ENCODE data around the gene MBOAT1. TPM values are rescaled to one million over a fixed set of nuclear protein-coding genes. Genes with fewer than 3 reads are reported as not detected.
A peak's percentile ranks its signal among the peaks of the same experiment; 100 is the strongest.
"Not testable (repeated sequence)": the region's sequence is repeated elsewhere in the genome, so short reads cannot be mapped to it uniquely, and the experiment has no call there.

Gene MBOAT1, protein sequence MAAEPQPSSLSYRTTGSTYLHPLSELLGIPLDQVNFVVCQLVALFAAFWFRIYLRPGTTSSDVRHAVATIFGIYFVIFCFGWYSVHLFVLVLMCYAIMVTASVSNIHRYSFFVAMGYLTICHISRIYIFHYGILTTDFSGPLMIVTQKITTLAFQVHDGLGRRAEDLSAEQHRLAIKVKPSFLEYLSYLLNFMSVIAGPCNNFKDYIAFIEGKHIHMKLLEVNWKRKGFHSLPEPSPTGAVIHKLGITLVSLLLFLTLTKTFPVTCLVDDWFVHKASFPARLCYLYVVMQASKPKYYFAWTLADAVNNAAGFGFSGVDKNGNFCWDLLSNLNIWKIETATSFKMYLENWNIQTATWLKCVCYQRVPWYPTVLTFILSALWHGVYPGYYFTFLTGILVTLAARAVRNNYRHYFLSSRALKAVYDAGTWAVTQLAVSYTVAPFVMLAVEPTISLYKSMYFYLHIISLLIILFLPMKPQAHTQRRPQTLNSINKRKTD
- 5.3 TPM for total RNA-seq
- long read RNA-seq, partial matches to known transcripts = 0 of 2 reads
- long read RNA-seq, other reads (novel, unspliced or antisense) = 2 of 2 reads

DNA sequence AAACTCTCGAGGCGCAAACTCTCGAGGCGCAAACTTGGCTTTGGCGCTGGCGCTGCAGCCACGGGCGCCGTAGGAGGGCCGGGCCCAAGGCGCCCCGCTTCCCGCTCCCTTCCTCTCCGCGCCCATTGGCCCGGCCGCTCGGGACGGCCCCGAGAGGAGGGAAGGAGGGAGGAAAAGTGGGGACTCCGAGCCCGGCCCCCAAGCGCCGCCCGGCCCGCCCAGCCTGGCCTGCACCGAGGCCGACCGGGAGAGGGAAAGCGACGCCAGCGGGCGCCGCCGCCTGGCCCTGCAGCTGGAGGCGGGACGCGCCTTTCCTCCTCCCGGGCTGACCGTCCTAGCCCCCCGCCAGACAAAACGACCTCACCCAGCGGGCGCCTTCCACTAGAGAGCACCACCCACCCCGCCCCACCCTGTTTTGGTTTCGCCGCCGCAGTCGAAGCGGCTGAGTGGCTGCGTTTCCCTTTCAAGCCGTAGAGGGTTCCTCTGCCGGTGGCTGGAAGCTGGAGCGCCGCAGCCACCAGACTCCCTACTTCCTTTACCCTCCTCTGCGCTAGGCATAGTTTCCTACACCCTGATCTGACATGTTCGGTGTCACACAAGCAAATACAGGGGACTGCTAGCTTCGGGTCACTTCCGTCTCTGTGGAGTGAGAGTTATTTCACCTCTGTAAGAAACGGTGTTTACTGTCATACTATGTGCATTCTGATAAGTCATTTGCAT lies at the start of gene MBOAT1:
Gene MBOAT1 (minus strand): TSS at position 78 of the 720 bp plus-strand sequence. CDS start 235 bp downstream, outside the sequence.
- peak; percentile 99 for ATAC-seq
- DNase-seq (ENCODE audit: missing footprints) = peak; percentile 97
- intact Hi-C loops (cut with DNase I) = loop anchor here (1.0 to 10.0 kb wide), 4 partner anchors 86 to 408 kb away; partner anchors contain the start of genes CDKAL1 and E2F3

DNA sequence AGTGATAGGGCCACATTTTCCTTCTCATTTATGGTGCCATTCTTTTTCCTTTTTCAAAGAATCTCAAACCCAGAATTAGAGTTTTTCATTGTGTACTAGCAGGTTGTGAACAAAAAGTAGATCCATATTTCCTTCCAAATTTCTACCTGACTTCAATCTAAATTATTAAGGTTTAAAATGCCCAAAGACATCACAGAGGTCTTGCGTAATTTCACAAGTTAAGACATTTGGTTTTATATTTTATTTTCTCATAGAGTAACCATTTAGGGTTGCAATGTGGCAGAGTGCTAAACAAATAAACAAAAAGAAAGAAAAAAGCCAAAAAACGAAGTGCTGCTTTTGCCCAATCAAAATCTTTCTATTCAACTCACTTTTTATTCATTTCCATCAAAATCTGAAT lies 49.4 kb upstream of the MBOAT1 start:
- ATAC-seq = no peak
- intact Hi-C loops (cut with DNase I) = no loop called here
- DNase-seq (ENCODE audit: missing footprints) = no peak

DNA sequence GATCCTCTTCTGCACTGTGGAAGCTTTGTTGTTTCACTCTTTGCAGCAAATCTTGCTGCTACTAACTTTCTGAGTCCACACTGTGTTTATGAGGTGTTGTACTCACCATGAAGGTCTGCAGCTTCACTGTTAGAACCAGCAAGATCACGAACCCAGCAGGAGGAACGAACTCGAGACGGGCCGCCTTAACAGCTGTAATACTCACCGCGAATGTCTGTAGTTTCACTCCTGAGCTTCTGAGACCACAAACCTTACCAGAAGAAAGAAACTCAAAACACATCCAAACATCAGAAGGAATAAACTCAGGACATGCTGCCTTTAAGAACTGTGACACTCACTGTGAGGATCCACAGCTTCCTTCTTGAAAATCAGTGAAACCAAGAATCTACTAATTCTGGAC lies 48.1 kb upstream of the MBOAT1 start:
- ATAC-seq = no peak

DNA sequence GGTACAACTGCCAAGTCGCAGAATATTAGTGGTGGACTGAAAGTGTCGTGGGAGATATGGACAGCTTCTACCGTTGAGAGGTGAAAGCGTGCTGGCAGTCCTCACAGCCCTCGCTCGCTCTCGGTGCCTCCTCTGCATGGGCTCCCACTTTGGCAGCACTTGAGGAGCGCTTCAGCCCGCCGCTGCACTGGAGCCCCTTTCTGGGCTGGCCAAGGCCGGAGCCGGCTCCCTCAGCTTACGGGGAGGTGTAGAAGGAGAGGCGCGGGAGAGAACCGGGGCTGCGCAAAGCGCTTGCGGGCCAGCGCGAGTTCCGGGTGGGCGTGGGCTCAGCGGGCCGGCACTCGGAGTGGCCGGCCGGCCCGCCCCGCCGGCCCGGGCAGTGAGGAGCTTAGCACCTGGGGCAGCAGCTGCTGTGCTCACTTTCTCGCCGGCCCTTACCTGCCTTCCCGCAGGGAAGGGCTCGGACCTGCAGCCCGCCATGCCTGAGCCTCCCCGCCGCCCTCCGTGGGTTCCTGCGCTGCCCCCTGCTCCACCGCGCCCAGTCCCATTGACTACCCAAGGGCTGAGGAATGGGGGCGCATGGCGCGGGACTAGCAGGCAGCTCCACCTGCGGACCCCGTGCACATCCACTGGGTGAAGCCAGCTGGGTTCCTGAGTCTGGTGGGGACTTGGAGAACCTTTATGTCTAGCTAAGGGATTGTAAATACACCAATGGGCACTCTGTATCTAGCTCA lies 47.2 kb upstream of the MBOAT1 start:
- no peak for DNase-seq (ENCODE audit: missing footprints)
- ATAC-seq = no peak
- intact Hi-C loops (cut with DNase I) = no loop called here

More for the DNA sequence above, 48.1 kb upstream of the MBOAT1 start:
- intact Hi-C loops (cut with DNase I) = no loop called here
- DNase-seq (ENCODE audit: missing footprints) = no peak

DNA sequence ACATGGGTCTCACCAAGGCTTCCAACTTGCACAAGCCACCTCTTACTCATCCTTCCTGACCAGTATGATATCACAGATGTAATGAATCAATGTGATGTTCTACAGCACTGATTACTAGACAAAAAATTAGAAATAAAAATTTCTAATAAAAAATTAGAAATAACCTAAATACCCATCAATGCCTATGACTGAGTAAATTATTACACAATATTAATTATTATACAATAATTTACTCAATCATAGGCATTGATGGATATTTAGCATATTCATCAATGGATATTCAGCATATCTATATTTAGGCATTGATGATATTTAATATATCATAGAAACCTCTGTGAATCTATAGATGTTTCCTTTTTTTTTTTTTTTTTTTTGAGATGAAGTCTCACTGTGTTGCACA lies 43.2 kb upstream of the MBOAT1 start:
- intact Hi-C loops (cut with DNase I) = no loop called here
- DNase-seq (ENCODE audit: missing footprints) (no peak), ATAC-seq (no peak)

DNA sequence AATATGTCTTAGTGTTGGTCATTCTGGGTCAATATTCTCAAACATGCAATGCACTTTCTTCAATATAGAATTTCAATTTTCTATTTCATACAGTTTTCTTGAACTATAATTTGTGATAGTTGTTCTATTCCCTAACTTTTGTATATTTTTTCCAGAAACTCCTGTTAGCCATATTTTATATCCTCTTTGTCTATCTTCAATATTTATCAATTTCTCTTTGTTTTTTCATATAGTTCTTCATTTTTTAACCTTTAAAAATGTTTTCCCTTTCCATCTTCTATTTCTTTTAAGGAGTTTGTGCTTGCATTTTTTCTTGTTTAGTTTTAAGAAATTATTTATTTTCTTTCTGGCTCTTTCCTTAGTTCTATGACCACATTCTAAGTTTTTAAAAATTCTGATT lies 42.0 kb upstream of the MBOAT1 start:
- intact Hi-C loops (cut with DNase I) = no loop called here
- no peak for ATAC-seq

DNA sequence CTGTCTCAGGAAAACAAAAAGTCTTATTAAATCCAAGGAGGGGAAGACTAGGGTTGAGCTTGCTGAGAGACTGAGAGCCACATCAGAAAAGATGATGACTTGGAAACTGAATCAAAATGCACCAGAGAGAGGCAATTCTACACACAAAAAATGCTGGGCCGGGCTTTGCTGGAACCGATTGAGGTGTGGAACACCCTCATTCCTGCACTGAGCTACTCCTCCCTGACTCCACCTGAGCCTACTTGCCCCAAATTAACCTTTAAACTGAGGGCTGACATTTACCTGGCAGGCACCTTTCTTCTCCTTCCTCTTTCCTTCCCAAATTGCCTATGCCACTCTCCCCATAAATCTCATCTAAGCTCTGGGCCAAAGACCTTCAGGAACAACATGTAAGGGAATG lies 40.8 kb upstream of the MBOAT1 start:
- intact Hi-C loops (cut with DNase I) = no loop called here
- DNase-seq (ENCODE audit: missing footprints) = no peak
- no peak for ATAC-seq

More for the DNA sequence above, 42.0 kb upstream of the MBOAT1 start:
- no peak for DNase-seq (ENCODE audit: missing footprints)

DNA sequence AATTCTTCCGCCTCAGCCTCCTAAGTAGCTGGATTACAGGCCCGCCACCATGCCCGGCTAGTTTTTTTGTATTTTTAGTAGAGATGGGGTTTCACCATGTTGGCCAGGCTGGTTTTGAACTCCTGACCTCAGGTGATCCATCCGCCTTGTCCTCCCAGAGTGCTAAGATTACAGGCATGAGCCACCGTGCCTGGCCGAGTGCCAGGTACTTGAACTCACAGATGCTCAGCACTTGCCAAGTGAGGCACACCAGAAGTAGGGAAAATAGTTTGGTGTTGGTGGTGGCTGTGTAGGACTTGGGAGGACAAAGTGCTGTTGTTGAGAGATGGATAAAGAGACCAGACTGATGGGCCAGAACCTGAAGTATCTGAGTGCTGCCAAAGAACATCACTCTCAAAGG lies 40.0 kb upstream of the MBOAT1 start:
- intact Hi-C loops (cut with DNase I) = no loop called here
- no peak for DNase-seq (ENCODE audit: missing footprints)
- ATAC-seq = no peak

DNA sequence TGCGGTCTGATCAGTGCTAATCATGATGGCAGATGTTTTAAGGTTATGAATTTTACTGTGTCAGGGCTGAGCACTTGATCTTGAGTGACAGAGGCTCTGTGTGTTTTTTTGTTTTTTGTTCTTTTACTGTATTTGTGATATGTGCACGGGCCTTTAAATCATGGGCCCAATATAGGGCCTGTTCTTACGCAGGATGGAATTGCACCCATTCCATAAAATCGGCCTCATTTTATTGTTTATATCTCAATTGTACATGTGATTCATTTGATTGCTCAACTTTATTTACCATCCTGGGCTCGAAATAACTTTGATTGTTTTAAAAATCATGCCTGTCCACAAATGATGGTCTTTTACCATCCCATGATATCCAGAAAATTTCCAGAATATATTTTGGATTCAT lies 39.3 kb upstream of the MBOAT1 start:
- ATAC-seq (no peak), DNase-seq (ENCODE audit: missing footprints) (no peak)
- intact Hi-C loops (cut with DNase I) = no loop called here

DNA sequence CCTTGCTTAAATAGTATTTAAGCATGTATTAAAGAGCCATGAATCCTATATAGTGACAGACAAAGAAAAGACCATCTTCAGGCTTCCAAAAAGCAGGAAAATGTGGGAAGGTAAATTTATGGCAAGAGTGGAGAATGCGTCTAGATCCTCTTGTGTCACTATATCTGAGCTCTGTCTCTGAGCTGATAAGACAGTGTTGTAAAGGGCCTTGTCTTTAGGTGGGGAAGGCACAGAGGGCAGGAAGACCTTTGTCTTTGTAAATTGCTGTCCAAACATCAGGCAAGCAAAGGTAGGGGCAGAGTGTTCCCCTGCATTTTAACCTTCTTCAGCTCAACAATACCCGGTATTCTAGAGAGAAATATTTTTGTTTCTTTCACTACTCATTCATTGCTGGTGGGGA lies 33.9 kb upstream of the MBOAT1 start:
- intact Hi-C loops (cut with DNase I) = no loop called here
- no peak for ATAC-seq
- no peak for DNase-seq (ENCODE audit: missing footprints)

DNA sequence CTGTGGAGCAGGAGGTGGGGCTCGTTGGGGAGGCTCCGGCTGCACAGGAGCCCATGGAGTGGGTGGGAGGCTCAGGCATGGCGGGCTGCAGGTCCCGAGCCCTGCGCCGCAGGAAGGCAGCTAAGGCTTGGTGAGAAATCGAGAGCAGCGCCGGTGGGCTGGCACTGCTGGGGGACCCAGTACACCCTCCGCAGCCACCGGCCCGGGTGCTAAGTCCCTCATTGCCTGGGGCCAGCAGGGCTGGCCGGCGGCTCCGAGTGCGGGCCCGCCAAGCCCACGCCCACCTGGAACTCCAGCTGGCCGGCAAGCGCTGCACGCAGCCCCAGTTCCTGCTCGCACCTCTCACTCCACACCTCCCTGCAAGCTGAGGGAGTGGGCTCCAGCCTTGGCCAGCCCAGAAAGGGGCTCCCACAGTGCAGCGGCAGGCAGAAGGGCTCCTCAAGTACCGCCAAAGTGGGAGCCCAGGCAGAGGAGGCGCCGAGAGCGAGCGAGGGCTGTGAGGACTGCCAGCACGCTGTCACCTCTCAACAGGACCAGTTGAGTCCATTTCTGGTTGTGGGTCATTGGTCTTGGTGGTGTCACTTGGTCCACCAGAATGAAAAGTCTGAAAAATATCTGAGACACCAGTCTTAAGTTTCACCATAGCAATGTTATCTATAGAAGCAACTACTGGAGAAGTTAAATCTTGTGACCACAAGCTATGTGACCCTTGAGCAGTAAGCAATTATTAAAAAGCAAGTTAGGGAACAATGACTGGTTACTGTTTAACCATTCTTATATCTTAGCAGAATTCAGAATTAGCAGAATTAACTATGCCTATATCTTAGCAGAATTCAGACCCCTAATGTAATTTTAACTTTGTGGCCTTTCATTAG lies 32.8 kb upstream of the MBOAT1 start:
- ATAC-seq; intact Hi-C loops (cut with DNase I); DNase-seq (ENCODE audit: missing footprints): not testable (repeated sequence)

DNA sequence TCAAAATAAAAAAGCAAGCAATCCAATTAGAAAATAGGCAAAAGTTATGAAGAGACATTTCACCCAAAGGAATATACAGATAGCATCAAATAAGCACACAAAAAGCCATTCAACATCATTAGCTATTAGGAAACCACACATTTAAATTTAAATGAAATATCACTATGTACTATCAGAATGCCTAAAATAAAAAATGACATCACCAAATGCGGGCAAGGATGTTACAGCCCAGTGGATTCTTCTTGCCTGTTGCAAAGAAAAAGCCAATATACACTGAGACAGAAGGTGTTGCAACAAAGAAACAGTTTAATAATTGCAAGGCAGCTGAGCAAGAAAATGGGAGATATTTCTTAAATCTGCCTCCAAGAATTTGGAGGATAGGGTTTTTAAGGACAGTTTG lies 31.0 kb upstream of the MBOAT1 start:
- intact Hi-C loops (cut with DNase I) = no loop called here
- ATAC-seq (no peak), DNase-seq (ENCODE audit: missing footprints) (no peak)

DNA sequence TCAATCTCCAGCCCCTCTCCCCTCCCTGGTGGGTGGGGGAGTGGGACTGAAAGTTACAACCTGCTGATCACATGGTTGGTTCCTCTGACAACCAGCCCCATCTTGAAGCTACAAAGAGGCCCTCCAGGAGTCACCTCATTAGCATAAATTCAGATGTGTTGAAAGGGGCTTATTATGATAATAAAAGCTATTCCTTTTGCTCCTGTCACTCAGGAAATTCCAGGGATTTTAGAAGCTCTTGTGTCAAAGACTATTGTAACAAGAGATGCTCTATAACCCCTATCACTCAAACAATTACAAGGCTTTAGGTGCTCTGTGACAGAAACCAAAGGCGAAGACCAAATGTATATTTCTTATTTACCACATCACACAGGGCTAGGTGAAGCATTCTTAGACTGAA lies 30.1 kb upstream of the MBOAT1 start:
- DNase-seq (ENCODE audit: missing footprints) = no peak
- intact Hi-C loops (cut with DNase I) = no loop called here

DNA sequence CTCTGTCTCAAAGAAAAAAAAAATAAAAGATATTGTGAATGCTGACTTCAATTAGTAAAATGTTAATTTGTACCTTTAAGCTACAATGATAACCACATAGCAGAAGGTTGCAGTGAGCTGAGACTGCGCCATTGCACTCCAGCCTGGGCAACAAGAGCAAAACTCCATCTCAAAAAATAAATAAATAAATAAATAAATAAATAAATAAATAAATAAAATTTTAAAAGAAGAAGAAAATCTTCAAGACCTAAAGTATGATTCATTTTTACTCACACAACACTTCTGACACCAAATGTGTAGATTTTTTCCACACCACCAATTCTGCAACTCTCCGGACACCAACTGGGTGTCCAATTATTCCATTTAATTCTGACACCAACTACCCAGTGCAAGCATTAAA lies 28.8 kb upstream of the MBOAT1 start:
- intact Hi-C loops (cut with DNase I) = no loop called here
- no peak for ATAC-seq
- DNase-seq (ENCODE audit: missing footprints) = no peak

More for the DNA sequence above, 30.1 kb upstream of the MBOAT1 start:
- ATAC-seq = no peak

DNA sequence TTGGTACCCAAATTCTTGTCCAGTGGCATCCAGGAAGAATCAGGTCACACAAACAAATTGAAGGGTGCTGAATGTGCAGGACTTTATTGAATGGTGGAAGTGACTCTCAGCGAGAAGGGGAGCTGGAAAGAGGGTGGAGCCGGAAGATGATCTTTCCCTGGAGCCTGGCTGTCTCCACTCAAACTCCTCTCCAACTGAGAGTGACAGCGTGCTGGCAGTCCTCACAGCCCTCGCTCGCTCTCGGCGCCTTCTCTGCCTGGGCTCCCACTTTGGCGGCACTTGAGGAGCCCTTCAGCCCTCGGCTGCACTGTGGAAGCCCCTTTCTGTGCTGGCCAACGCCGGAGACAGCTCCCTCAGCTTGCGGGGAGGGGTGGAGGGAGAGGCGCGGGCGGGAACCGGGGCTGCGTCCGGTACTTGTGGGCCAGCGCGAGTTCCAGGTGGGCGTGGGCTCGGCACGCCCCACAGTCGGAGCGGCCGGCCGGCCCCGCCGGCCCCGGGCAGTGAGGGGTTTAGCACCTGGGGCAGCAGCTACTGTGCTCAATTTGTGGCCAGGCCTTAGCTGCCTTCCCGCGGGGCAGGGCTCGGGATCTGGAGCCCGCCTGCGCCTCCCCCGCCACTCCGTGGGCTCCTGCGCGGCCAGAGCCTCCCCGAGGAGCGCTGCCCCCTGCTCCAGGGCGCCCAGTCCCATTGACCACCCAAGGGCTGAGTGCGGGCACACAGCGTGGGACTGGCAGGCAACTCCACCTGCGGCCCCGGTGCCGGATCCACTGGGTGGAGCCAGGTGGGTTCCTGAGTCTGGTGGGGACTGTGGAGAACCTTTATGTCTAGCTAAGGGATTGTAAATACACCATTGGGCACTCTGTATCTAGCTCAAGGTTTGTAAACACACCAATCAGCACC lies 26.7 kb upstream of the MBOAT1 start:
- DNase-seq (ENCODE audit: missing footprints) (no peak), ATAC-seq (no peak)
- intact Hi-C loops (cut with DNase I) = no loop called here

DNA sequence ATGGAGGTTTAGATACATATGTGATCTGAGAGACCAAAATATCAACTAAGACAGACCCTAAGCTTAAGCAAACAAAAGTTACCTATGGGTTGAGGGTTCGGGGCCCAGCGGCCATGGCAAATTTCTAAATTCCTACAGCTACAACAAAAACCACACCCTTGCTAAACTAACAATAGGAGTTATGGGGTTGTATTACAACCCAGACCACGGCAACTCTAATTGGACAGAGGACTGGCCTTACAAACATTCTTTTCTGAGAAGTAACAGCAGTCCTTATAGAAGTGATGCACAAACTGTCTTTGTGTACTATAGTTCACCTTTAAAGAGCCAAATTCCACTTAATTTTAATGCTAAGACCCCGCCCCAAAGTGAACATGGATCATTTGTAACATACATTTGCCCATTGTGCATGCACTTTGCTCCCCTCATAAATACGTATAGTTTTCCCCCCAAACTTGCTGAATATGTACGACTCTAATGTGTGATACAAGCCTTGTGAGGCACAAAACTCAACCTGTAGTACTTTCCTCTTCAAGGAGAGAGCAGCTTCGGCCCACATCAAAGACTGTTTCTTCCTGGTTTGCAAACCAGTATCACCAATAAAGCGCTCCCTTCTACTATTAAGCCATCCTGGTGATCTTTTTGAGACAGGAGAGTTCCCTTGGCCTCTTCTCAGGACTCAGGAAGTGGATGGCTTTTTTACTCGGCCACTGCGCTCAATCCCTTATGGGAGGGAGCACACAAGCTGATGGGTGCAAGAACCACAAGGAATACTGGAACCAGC lies 25.6 kb upstream of the MBOAT1 start:
- no peak for DNase-seq (ENCODE audit: missing footprints)
- no peak for ATAC-seq
- intact Hi-C loops (cut with DNase I) = no loop called here
